ENCODE results near the gene WSCD1.

The WSCD1 gene

DNA sequence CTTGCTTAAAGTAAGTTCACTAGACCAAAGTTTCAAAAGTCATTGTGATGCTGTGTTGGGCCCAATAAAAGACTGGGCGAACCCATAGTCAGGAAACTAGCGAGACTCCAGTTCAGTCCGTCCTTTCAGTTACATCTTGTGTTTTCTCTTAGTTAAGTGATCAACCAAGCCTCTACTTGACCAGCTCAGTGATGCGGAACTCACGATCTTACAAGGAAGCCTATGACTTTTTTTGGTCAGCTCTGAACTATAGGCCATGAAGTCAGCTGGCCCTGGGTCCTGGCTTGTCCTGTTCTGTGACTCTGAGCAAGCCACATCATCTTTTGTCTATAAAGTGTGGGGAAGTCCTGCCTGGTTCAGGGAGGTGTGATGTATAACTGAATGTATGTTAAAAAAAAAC, 21.7 kb upstream of the WSCD1 start:
- no peaks in the 10 kb centered on the region for H3K36me3 Mint-ChIP-seq (ENCODE audit: low read depth)
- TF ChIP-seq, protein P1, sequence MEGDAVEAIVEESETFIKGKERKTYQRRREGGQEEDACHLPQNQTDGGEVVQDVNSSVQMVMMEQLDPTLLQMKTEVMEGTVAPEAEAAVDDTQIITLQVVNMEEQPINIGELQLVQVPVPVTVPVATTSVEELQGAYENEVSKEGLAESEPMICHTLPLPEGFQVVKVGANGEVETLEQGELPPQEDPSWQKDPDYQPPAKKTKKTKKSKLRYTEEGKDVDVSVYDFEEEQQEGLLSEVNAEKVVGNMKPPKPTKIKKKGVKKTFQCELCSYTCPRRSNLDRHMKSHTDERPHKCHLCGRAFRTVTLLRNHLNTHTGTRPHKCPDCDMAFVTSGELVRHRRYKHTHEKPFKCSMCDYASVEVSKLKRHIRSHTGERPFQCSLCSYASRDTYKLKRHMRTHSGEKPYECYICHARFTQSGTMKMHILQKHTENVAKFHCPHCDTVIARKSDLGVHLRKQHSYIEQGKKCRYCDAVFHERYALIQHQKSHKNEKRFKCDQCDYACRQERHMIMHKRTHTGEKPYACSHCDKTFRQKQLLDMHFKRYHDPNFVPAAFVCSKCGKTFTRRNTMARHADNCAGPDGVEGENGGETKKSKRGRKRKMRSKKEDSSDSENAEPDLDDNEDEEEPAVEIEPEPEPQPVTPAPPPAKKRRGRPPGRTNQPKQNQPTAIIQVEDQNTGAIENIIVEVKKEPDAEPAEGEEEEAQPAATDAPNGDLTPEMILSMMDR (IDR thresholded peaks at IDR 0.05), result no peak
- H3K9me3 Mint-ChIP-seq, result peaks cover 4% of the 10 kb centered on the region
- no peak overlapping the region for H3K27ac Mint-ChIP-seq
- peaks cover 20% of the 10 kb centered on the region for H3K27me3 Mint-ChIP-seq (ENCODE audit: low read depth, poor library complexity)
- no peak overlapping the region for H3K4me3 Mint-ChIP-seq
- DNase-seq, result no peak
- peaks cover 11% of the 10 kb centered on the region for H3K4me1 Mint-ChIP-seq

DNA sequence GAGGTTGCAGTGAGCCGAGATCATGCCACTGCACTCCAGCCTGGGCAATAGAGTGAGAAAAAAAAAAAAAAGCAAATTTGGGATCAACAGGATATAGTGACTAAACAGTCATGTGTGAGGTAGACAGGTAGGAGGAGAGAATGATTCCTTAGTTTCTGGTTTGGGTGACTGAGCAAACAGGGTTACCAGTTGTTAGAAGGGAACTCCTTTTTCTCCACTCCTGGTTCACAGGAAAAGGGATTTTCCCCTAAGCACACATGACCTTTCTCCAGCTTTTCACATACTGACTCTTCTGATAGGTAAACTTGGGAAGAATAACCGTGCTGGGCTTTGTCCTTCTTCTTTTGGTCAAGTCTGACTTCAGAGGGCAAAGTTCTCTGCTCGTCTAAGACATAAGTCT, 17.3 kb upstream of the WSCD1 start:
- Mint-ChIP-seq H3K36me3 (ENCODE audit: low read depth) (no peaks in the 10 kb centered on the region), H3K9me3 (no peaks in the 10 kb centered on the region), H3K27ac (no peak overlapping the region), H3K27me3 (ENCODE audit: low read depth, poor library complexity) (peaks cover 23% of the 10 kb centered on the region), H3K4me1 (peaks cover 38% of the 10 kb centered on the region), H3K4me3 (no peak overlapping the region)
- no peak for DNase-seq
- TF ChIP-seq, protein P1 (IDR thresholded peaks at IDR 0.05), result no peak

GRCh38 chr17:6054372-6054771, 15.8 kb upstream of the WSCD1 start:
- Mint-ChIP-seq H3K27me3 (ENCODE audit: low read depth, poor library complexity) (peaks cover 27% of the 10 kb centered on the region), H3K4me1 (peaks cover 41% of the 10 kb centered on the region), H3K36me3 (ENCODE audit: low read depth) (no peaks in the 10 kb centered on the region), H3K9me3 (no peaks in the 10 kb centered on the region), H3K4me3 (no peak overlapping the region), H3K27ac (no peak overlapping the region)
- TF ChIP-seq, protein P1 (IDR thresholded peaks at IDR 0.05), result no peak
- DNase-seq, result no peak

GRCh38 chr17:6056104-6056503, 14.1 kb upstream of the WSCD1 start:
- H3K27me3 Mint-ChIP-seq (ENCODE audit: low read depth, poor library complexity), result peaks cover 30% of the 10 kb centered on the region
- no peak for DNase-seq
- no peak overlapping the region for H3K27ac Mint-ChIP-seq
- peaks cover 50% of the 10 kb centered on the region for H3K4me1 Mint-ChIP-seq
- H3K36me3 Mint-ChIP-seq (ENCODE audit: low read depth), result no peaks in the 10 kb centered on the region
- TF ChIP-seq, protein P1 (IDR thresholded peaks at IDR 0.05), result no peak
- H3K9me3 Mint-ChIP-seq, result no peaks in the 10 kb centered on the region
- no peak overlapping the region for H3K4me3 Mint-ChIP-seq

GRCh38 chr17:6057562-6057961, 12.6 kb upstream of the WSCD1 start:
- TF ChIP-seq, protein P1 (IDR thresholded peaks at IDR 0.05), result no peak
- peaks cover 28% of the 10 kb centered on the region for H3K27me3 Mint-ChIP-seq (ENCODE audit: low read depth, poor library complexity)
- no peaks in the 10 kb centered on the region for H3K9me3 Mint-ChIP-seq
- peaks cover 53% of the 10 kb centered on the region for H3K4me1 Mint-ChIP-seq
- no peak overlapping the region for H3K4me3 Mint-ChIP-seq
- H3K27ac Mint-ChIP-seq, result peak overlapping the region; percentile 61
- no peaks in the 10 kb centered on the region for H3K36me3 Mint-ChIP-seq (ENCODE audit: low read depth)
- no peak for DNase-seq

DNA sequence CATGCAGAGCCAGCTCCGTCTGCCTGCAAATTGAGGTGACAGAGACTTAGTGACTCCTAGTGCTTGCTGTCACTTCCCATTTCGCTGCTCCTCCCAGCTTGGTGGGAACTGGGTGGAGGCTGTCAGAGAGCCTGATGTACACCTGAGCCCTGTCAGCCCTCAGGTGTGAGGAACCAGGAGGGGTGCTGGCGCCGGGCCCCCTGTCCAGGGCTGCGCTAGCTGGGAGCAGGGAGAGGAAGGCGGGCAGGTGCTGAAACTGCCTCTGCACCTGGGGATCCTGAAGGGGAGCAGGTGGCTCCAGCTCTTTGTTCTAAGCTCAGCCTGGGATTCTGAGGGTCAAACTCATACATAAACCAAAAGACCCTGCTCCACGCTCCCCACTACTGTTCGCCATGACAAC, 10.8 kb upstream of the WSCD1 start:
- TF ChIP-seq, protein P1 (IDR thresholded peaks at IDR 0.05), result no peak
- no peaks in the 10 kb centered on the region for H3K9me3 Mint-ChIP-seq
- no peak overlapping the region for H3K27ac Mint-ChIP-seq
- peaks cover 50% of the 10 kb centered on the region for H3K4me1 Mint-ChIP-seq
- no peak for DNase-seq
- H3K27me3 Mint-ChIP-seq (ENCODE audit: low read depth, poor library complexity), result peaks cover 39% of the 10 kb centered on the region
- no peak overlapping the region for H3K4me3 Mint-ChIP-seq
- H3K36me3 Mint-ChIP-seq (ENCODE audit: low read depth), result no peaks in the 10 kb centered on the region

All from nephron progenitor cell (in vitro differentiated cells).